ENCODE results near the gene FXYD7.
"Not testable (repeated sequence)": the region's sequence is repeated elsewhere in the genome, so short reads cannot be mapped to it uniquely, and the experiment has no call there.

Gene FXYD7

DNA sequence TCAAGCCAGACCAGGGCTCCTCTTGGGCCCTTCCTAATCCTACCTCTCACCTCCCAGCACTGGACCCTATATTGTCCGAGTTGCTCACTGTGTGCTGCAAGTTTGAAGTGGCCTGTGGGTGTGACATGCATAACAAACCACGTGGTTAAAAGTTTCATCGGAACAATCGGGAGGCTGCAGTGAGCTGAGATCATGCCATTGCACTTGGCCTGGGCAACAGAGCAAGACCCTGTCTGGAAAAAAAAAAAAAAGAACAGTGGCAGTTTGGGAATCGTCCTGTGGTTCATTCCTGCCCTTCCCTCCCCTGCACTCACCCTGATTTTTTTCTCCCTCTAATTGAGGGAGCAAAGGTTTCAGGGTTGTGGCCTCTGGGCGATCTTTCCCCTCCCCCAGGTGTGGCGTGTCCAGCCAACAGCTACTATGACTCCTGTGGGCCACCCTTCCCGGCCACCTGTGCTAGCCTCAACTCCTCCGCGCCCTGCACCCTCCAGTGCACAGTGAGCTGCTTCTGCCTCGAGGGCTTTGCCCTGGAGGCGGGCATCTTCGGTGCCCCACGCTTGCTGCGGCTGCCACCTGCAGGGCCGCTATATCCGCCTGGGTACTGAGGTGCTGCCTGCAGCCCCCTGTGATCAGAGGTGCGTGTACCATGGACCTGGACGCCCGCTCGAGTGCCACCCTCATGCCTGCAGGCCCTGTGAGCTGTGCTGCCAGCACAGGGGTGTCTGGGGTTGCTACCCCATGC is 43.7 kb upstream of the FXYD7 start:
- TF ChIP-seq, protein P1, sequence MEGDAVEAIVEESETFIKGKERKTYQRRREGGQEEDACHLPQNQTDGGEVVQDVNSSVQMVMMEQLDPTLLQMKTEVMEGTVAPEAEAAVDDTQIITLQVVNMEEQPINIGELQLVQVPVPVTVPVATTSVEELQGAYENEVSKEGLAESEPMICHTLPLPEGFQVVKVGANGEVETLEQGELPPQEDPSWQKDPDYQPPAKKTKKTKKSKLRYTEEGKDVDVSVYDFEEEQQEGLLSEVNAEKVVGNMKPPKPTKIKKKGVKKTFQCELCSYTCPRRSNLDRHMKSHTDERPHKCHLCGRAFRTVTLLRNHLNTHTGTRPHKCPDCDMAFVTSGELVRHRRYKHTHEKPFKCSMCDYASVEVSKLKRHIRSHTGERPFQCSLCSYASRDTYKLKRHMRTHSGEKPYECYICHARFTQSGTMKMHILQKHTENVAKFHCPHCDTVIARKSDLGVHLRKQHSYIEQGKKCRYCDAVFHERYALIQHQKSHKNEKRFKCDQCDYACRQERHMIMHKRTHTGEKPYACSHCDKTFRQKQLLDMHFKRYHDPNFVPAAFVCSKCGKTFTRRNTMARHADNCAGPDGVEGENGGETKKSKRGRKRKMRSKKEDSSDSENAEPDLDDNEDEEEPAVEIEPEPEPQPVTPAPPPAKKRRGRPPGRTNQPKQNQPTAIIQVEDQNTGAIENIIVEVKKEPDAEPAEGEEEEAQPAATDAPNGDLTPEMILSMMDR (conservative IDR thresholded peaks at IDR 0.05; ENCODE audit: low read length): no peak
- H3K4me3 ChIP-seq (ENCODE audit: low read length): no peak overlapping the region
- DNase-seq (ENCODE audit: low read depth): no peak

DNA sequence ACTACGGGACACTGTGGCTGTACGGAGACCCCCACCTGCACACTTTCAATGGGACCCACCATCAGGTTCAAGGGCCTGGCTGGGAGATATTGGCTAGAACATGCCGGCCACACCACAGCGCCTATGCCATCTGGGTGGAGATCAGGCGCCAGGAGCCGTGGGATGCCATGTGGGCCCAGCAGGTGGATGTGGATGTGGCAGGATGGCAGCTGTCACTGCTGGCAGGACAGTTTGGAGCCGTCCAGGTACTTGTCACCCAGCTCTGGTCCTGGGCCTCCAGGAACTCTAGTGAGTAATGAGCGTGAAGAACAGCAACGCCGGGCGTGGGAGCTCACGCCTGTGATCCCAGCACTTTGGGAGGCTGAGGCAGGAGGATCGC is 43.2 kb upstream of the FXYD7 start:
- TF ChIP-seq, protein P1 (conservative IDR thresholded peaks at IDR 0.05; ENCODE audit: low read length): no peak
- DNase-seq (ENCODE audit: low read depth): no peak
- no peak overlapping the region for H3K4me3 ChIP-seq (ENCODE audit: low read length)

DNA sequence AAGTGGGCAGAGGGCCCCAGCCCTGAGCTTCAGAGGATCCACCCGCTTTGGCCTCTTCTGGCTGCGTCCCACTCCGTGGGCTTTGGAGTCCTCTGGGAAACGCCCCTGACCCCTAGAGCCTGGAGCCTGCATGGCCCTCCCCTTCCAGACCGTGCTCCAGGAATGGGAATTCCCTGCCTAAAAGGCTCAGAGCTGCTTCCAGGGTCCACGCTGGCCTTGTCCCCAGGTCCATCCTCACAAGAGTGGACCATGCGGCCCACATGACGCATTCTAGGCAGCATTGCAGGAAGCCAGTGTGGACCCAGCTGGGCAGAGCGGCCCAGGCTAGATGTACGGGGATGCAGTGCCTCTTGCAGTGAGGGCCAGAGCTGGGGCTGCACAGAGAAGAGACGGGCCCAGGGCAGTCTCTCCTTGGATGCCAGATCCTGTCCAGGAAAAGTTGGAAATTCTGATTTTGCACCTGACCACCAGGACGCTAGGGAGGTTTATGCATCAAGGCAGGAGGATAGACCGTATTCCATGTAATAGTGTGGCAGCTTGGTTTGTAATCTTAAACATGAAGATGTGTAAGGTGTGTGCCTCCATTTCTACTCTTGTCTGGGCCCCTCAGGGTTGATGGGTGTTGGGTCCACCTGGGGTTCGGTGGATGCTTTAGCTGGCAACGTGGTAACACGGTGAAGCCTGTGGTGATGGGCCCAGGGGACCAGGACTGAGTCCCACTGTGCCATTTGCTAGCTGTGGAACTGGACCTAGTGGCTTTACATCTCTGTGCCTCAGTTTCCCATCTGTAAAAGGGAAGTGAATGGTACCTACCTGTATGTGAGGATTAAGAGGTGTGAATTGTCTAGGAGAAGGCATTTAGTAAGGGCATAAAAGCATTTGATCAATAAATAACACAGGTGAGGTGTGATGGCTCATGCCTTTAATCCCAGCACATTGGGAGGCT is 42.2 kb upstream of the FXYD7 start:
- no peak for DNase-seq (ENCODE audit: low read depth)
- TF ChIP-seq, protein P1 (conservative IDR thresholded peaks at IDR 0.05; ENCODE audit: low read length): no peak
- no peak overlapping the region for H3K4me3 ChIP-seq (ENCODE audit: low read length)

DNA sequence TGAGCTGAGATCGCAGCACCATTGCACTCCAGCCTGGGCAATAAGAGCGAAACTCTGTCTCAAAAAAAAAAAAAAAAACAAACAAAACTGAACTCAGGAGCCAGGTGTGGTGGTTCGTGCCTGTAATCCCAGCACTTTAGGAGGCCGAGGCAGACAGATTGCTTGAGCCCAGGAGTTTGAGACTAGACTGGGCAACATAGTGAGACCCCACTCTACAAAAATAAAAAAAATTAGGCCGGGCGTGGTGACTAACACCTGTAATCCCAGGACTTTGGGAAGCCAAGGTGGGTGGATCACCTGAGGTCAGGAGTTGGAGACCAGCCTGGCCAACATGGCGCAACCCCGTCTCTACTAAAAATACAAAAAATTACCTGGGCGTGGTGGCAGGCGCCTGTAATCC is 41.1 kb upstream of the FXYD7 start:
- not testable (repeated sequence) for DNase-seq (ENCODE audit: low read depth); H3K4me3 ChIP-seq (ENCODE audit: low read length)

DNA sequence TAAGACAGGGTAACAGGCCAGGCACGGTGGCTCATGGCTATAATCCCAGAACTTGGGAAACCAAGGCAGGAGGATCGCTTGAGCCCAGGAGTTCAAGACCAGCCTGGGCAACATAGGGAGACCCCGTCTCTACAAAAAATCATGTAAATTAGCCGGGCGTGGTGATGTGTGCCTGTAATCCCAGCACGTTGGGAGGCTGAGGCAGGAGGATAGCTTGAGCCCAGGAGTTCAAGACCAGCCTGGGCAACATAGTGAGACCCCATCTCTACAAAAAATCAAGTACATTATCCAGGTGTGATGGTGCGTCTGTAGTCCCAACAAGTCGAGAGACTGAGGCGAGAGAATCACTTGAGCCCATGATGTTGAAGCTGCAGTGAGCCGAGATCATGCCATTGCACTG is 39.4 kb upstream of the FXYD7 start:
- not testable (repeated sequence) for DNase-seq (ENCODE audit: low read depth)

DNA sequence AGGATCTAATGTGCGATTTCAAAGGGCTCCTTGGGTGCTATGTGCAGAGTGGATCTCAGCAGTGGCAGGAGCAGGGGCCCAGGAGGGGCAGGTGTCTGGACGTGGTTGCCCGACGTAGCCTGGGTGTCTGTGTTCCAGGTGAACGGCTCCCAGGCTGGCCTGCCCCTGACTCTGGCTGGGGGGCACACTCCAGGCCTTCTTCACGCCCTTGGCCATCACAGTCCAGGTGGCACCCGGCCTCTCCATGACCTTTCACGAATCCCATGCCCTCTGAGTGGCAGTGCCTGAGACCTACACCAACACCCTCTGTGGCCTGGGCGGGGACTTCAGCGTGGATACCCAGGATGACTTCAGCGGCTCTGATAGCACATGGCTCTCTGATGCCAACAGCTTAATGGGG is 38.7 kb upstream of the FXYD7 start:
- TF ChIP-seq, protein P1 (conservative IDR thresholded peaks at IDR 0.05; ENCODE audit: low read length): no peak
- DNase-seq (ENCODE audit: low read depth): no peak
- H3K4me3 ChIP-seq (ENCODE audit: low read length): no peak overlapping the region

More for the DNA sequence above, 39.4 kb upstream of the FXYD7 start:
- H3K4me3 ChIP-seq (ENCODE audit: low read length): not testable (repeated sequence)

DNA sequence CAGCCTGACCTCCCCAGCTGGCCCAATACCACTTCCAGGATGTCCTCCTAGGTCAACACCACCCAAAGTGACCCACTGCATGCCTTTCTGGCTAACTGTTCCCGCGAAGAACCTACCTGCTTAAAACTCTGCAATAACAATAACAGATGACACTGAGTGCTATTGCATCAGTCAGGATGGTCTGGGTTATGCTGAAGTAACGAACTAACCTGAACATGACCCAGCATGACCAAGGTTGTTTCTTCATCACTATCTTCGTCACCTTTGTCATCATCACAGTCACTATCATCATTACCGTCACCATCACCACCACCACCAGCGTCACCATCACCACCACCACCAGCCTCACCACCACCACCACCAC is 38.0 kb upstream of the FXYD7 start:
- H3K4me3 ChIP-seq (ENCODE audit: low read length): no peak overlapping the region
- TF ChIP-seq, protein P1 (conservative IDR thresholded peaks at IDR 0.05; ENCODE audit: low read length): no peak
- no peak for DNase-seq (ENCODE audit: low read depth)
